ENCODE data around the gene SDSL.

Gene SDSL

GRCh38 chr12:113469224-113469948 lies 47.2 kb downstream of the SDSL start:
- no peak for DNase-seq (ENCODE audit: low read depth)

GRCh38 chr12:113469949-113470743 lies 48.0 kb downstream of the SDSL start:
- no peak for DNase-seq (ENCODE audit: low read depth)

DNA sequence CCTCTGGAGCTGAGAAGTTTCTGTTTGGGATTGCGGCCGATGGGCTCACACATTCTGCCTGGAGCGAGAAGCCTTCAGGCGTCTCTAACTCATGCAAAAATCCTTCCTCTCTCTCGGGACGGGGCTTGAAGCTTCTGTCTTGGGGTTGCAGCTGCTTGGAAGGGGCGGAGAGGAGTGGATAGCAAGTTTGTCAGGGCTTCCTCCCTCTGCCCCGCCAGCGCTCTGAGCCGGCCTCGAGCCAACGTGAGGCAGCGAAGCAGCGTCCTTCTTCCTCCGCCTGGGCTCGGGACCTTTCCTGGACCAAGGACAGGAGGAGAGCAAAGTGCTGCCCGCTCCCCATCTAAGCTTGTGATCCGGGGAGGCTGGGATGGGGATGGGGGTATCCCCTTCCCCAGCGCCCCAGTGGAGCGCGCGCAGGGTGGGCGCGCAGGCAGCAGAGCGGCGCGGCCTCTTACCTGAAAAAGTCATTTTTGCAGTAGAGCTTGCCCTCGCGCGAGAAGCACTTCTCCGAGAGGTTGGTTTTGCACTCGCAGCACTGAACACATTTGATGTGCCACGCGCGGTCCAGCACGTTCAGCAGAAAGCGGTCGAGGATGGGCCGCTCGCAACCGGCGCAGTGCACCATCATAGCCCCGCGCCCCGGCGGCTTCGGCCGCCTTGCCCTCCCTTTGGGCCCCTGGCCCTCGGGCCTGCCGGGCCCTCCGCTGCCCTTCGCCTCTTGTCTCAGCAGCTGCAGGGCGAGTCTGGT lies 48.9 kb downstream of the SDSL start:
- DNase-seq (ENCODE audit: low read depth), result no peak

GRCh38 chr12:113471619-113472171 lies 49.5 kb downstream of the SDSL start, which contains the start of gene LHX5:
Gene LHX5 (minus strand): TSS chr12:113471871. CDS start chr12:113471498, 373 bp downstream.
- DNase-seq (ENCODE audit: low read depth), result no peak

DNA sequence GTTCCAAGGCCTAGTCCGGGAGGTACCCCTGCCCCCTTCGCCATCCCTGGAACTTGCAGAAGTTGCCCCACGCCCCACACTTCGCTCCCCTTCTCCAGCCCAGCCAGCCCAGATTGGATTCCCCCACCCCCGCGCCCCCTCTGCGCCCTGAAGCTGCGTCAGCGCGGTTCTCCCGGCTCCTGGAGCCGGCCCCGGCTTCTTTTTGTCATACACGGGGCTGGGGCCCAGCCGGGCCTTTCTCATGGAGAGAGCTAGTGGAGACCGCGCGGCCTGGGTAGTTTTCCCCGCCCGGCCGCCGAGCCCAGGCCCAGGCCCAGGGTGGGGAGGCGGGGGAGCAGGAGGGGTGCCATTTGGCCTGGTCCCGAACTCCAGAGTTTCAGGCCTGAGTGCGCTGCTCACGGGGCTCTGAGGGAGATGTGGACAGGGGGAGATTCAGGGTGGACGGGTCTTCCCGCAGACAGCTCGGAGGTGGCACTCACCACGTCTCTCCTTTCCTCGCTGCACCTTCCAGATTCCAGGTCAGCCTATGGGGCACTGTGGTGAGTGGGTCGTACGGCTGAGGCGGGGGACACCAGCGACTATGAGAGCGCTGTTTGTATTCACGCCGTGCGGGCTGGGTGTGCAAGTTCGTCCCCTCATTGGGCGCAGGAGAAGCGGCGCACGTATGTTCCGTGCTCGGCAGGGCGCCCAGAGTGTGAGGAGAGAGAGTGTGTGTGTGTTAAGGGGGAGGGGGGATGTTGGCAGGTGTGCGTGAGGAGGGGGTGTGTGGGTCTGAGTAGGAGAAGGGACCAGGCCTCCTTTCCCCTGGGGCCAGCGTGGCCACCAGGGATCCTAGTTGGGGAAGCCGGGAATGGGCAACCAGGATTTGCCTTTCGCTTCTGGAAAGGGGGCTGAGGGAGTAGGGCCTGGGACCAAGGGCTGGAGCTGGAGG lies 50.3 kb downstream of the SDSL start:
- no peak for DNase-seq (ENCODE audit: low read depth)

GRCh38 chr12:113473400-113473799 lies 51.2 kb downstream of the SDSL start:
- no peak for DNase-seq (ENCODE audit: low read depth)

DNA sequence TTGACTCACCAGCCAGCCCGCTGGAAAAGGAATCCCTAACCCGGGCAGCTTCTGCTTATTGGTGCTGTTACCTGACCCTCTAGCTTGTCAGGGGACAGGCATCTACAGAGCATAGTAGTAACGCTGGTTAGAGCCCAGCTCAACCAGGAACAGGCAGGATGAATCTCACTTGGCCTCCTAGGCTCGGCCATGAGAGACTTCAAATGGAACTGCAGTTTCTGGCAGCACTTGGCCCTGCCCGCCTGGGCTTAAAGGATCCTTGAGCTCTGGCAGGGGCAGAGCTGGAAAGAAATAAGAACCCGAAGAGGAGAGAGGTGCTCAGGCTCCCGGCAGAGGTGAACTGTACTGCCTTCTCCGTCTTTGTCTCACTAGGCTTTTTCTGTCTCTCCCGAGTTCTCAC lies 51.8 kb downstream of the SDSL start:
- DNase-seq (ENCODE audit: low read depth), result no peak

DNA sequence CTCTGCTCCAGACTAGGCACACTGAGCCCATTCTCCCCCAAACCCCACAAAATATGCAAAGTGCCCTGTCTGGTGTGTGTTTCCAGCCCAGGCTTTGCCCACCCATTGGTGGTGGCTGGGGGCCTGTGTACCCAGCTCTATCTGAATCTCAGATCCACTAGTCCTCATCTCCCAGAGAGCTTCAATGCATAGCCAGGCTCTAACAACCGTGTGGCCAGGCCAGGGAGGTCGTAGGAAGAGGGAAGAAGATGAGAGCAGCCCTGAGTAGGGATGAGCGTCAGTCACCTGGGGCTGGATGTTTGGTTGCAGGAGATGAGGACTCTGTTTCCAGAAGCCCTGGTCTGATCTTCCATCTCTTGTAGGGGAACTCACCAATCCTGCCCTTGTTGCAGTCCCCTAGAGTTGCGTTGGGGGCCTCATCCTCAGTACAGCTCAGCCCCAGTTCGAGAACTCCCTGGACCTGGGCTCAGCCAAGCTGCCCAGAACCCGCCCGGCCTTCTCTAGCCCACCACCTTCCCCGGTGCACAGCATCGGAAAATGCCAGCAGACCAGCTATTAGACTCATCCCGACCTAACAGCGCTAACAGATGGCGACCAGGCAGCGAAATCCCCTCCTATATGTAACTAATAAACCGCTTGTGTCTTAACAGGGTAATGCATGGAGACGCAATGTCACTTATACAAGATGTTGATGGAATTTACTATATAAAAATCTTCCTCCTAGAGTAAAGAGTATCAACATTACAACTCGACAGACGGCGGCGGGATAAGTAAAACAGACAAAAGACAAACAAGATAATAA lies 52.7 kb downstream of the SDSL start:
- DNase-seq (ENCODE audit: low read depth), result no peak

DNA sequence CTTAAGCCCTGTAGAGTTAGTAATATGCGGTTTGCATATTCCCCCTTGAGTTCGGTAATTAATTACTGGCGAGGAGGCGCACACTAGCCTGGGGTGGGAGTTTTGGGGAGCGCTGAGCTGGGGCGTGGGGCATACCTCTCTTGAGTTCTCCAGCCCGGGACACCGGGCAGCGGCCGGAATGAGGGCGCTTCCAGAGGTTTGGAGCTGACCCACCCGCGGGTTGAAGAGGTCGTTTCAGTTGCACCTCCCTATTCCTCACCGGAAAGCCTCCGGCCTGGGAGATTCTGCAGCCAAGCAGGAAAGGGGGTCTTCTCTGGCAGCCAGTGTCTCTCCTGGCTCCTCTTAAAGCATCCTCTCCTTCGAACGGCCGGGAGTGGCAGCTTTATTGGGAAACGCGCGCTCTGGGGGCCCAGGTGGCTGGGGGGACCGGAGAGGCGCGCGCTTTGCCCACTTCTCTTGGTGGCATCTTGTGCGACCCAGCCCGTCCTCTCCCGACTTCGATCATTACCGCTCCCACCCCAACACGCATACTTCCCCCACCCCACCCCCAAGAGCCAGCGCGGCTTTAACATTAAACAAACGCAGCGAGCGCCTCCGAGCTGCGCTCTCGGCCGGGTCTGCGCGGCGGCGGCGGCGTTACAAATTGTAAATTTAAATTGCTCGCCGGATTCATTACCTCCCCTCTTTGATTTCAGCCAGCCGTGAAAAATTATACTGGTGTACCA lies 53.4 kb downstream of the SDSL start:
- no peak for DNase-seq (ENCODE audit: low read depth)

- no peak for DNase-seq (ENCODE audit: low read depth)
These were observed 54.2 kb downstream of the SDSL start for GRCh38 chr12:113476176-113476986.

DNA sequence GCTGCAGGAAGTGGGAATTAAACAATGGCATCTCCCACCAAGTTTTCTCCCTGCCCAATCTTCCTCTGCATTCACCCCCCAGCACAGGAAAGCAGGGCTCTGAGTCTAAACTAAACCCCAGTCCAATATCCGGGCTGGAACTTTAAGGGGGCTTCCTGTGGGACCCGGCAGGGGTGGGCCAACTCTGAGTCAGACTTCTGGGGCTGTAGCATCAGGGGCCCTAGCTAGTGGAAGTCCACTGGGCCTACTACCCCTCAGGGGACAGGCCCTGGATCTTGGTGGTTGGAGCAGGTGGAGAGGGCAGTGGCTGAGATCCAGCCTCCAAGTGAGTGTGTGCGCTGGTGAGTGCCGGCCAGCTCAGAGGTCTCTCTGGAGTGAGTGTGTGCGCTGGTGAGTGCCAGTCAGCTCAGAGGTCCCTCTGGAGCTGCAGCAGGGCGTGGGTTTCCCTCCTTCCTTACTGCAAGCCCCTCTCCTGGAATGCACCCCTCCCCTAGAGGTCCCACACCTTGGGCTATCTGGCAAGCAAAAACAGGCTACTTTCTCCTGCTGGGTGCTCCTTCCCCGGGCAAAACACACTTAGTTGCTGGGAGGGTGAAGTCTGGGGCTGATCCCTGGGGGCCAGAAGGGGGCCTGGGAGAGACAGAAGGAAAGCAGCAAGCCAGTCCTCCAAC lies 55.1 kb downstream of the SDSL start:
- no peak for DNase-seq (ENCODE audit: low read depth)

- no peak for DNase-seq (ENCODE audit: low read depth)
These were observed 55.6 kb downstream of the SDSL start for GRCh38 chr12:113477842-113478215.

- no peak for DNase-seq (ENCODE audit: low read depth)
These were observed 56.3 kb downstream of the SDSL start for GRCh38 chr12:113478351-113479011.

DNA sequence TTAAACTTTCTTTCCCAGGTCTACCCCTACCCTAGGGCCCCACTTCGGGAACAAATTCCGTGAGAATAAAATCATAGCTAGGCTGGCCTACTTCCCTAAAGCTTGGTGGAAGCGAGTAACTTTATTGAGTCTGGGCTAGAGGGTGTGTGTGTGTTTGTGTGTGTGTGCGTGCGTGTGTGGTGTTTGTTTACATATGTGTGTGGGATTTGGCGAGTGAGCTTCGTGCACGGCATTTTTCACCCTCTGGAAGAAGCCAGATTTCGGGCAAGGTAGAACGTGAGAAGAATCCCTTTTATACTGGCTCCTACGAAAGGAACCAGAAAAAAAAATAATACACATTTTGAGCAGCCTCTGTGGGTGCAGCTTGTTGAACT lies 57.0 kb downstream of the SDSL start:
- DNase-seq (ENCODE audit: low read depth), result no peak

DNA sequence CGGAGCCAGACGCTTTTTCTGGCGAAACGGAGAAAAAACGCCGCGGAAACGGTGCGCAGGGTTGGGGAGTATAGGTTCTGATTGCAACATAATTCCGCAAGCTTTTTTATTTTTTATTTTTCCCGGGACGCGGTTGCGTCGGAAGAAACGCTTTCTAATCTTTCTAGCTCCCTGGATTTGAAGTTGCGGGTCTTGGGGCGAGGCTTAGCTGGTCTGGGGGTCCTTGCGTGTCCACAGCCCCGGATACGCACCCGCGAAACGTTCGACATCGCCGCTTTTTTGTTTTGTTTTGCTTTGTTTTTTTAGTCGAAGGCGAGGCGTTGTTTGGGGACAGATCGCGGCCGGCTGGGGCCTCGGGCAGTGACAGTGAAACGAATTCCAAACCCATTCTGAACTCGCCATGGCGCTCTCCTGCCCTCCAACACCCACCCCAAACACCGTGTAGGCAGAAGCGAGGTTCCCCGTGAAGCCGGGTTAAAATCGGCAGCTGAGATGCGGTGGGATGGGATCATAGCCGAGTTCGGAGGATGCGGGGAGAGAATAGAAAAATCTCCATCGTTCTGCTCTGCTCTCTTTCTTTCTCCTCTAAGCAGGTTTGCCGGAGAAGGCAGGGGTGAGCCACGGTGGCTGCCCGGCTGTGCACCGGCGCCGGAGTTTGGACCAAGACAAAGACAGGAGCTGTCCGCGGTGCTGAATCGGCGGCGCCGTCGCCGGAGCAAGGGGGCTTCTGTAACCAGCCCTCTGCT lies 57.6 kb downstream of the SDSL start:
- no peak for DNase-seq (ENCODE audit: low read depth)

- no peak for DNase-seq (ENCODE audit: low read depth)
These were observed 58.3 kb downstream of the SDSL start for GRCh38 chr12:113480336-113480971.

GRCh38 chr12:113482334-113482733 lies 60.2 kb downstream of the SDSL start:
- DNase-seq (ENCODE audit: low read depth), result no peak

Data from GM04503 (cell line).